OCI-LY7 (cell line): ENCODE data around the gene ZBTB7A.

Source experiments
- EZH2phosphoT487 ChIP-seq: fragments of 200-600 bp; sonication (generic); IDR thresholded peaks from 2 replicates; pipeline ENCODE4 v1.6.1; 2018; ENCODE audit warnings: low read depth, borderline replicate concordance, mild to moderate bottlenecking, mixed run types, antibody characterized with exemption, low read length, moderate library complexity, mixed read lengths
- TF ChIP-seq, protein P1 (sequence below): fragments of 200-600 bp; sonication (generic); conservative IDR thresholded peaks from 2 replicates; pipeline ENCODE4 v1.5.1; 2014; ENCODE audit warnings: mild to moderate bottlenecking, antibody characterized with exemption, low read length, moderate library complexity, mixed read lengths

GRCh38 chr19:4052993-4053422, 13.7 kb downstream of the ZBTB7A start:
- TF ChIP-seq, protein P1, sequence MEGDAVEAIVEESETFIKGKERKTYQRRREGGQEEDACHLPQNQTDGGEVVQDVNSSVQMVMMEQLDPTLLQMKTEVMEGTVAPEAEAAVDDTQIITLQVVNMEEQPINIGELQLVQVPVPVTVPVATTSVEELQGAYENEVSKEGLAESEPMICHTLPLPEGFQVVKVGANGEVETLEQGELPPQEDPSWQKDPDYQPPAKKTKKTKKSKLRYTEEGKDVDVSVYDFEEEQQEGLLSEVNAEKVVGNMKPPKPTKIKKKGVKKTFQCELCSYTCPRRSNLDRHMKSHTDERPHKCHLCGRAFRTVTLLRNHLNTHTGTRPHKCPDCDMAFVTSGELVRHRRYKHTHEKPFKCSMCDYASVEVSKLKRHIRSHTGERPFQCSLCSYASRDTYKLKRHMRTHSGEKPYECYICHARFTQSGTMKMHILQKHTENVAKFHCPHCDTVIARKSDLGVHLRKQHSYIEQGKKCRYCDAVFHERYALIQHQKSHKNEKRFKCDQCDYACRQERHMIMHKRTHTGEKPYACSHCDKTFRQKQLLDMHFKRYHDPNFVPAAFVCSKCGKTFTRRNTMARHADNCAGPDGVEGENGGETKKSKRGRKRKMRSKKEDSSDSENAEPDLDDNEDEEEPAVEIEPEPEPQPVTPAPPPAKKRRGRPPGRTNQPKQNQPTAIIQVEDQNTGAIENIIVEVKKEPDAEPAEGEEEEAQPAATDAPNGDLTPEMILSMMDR, result no peak
- no peak for TF ChIP-seq EZH2phosphoT487
